T follicular helper cell (primary cell): ENCODE measurements around the gene ID3.
"Not testable (repeated sequence)": the region's sequence is repeated elsewhere in the genome, so short reads cannot be mapped to it uniquely, and the experiment has no call there.

ENCODE experiments used
- DNase-seq: peaks from one replicate; pipeline ENCODE4 v3.0.0-alpha.2; 2020; ENCODE audit warnings: low read depth

Gene ID3

DNA sequence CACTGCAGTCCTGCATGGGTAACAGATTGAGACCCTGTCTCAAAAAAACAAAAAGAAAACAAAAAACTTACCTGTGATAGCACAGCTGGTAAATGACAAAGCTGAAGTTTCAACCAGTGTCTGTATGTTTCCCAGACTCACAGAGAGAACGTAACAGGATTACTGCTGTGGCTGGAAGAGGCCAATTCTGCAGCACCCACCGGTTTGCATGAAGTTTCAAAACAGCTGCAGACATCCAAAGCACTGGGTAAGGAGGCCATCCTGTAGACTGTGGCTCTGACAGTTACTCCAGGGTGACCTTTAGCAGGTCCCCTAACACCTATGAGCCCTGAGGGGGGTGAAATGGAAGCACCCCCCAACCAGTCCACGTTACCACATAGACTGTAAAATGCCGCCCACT lies 7.5 kb downstream of the ID3 start:
- DNase-seq: no peak

DNA sequence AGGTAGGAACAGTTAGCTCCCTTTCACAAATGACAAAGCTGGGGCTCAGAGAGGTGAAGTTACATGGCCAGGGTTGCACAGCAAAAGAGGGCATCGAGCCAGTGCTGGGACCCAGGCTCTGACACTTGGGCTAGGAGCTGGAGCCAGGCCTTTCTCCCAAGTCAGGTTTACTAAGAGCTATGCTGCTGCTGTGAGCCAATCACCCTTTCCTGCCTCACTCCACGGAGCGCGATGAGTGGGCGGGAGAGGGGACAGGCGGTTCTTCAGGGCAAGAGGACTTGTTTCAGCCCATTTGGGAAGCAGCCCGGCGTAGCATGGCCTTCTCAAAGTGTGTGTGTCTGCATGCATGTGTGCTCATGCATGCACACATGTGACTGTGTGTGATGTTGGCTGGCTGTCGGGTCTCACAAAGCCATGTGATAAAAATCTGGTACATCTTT lies 10.6 kb downstream of the ID3 start:
- no peak for DNase-seq

DNA sequence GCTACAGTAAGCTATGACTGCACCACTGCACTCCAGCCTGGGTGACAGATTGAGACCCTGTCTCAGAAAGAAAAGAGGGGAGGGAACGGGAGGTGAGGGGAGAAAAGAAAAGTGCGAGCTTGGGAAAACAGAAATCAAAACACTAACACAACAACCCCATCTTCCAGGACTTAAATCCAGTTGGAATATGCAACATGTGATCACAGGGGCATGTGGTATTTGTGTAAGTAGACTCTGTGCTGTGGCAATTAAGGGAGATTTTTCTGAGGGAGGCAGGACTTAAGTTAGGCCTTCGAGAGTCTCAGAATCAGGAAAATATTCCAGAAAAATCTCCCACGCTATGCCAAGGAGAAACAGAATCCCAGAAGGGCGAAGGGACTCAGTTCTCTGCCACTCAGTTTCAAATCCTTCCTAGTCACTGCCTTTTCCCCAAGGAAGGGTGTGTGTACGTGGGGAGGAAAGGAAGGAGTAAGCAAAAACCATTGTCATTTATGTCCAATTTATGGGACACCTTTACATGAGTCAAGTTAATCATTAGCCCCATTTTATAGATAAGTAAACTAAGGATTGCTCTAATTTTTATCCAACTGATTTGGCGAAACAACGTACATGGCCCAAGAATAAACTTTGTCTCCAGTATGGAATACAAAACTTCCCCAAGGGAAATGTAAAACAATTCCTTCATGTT lies 12.3 kb downstream of the ID3 start:
- DNase-seq: no peak

DNA sequence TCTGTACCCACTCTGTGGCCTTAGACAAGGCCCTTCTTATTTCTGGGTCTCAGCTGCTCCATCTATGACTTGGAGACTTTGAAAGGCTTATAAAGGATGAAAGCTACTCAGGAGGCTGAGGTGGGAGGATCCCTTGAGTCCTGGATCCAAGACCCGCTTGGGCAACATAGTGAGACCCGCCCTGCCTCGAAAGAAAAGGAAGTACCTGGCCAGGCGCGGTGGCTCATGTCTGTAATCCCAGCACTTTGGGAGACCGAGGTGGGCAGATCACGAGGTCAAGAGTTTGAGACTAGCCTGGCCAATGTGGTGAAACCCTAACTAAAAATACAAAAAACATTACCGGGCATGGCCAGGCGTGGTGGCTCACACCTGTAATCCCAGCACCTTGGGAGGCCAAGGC lies 13.4 kb downstream of the ID3 start:
- no peak for DNase-seq

DNA sequence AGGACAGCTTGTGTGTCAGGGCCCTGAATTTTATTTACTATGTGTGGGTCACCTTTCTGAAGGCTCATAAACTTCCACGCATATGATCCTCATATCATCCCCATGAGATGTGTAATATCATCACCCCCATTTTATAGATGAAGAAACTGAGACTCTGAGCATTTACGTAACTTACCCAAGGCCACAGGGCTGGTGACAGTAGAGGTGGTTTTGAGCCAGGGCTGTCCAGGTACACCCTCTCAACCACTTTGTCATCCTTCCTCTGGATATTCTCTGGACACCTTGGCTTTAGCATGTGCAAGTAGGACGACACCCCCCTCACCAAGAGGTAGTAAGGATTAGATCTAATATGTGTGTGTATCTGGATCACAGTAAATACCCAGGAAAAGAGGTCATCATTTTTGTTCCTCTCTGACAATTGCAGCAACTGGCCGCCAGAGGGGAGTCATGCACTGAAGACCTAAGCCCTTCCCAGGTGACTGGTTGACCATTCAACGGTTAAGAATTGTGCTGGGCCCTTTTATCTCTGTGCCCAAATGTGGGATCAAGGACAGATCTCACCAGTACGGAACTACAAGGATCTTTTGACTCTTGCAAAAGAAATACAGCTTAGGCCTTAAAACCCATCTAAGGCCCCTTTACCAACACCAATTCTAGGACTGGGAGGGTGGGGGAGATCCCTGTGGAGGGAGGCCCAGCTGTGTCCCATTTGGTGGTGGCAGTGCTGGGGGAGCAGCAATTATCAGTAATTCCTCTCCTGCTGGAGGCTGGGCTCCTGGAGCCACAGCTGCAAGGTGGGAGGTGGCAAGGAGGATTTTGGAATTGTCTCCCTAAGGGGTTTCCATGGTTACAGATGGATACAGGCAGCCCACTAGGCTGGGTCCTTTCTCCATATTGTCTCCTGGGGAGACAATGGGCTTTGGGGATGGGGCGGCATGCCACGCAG lies 14.6 kb downstream of the ID3 start:
- DNase-seq: peak; percentile 53

DNA sequence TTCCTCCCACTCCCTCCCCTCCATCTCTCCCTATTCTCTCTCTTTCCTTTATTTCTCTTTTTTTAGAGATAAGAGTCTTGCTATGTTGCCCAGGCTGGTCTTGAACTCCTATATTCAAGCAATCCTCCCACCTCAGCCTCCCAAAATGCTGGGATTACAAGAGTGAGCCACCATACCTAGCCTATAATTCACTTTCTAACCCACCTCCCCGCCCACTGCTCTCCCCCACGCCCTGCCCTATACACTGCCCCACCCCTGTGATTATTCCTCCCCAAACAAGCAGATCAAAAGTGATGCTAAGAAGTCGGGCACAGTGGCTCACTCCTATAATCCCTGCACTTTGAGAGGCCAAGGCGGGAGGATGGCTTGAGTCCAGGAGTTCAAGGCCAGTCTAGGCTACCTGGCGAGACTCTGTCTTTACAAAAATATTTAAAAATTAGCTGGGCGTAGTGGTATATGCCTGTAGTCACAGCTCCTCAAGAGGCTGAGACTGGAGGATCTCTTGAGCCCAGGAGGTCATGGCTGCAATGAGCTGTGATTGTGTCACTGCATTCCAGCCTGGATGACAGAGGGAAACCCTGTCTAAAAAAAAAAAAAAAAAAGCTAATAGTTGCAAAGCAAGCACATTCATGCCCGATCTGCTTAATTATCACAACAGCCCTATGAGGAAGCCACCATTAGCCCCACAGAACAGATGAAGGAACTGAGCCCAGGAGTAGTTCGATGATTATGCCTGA lies 15.4 kb downstream of the ID3 start:
- DNase-seq: no peak

DNA sequence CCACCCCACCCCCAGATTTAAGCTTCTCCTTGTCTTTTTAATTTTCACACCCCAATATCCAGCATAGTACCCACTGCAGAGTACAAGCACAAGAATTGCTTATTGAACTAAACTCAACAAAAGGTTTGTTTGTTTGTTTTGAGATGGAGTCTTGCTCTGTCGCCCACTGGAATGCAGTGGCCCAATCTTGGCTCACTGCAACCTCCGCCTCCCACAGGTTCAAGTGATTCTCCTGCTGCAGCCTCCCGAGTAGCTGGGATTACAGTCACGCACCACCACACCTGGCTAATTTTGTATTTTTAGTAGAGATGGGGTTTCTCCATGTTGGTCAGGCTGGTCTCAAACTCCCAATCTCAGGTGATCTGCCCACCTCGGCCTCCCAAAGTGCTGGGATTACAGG lies 16.4 kb downstream of the ID3 start:
- not testable (repeated sequence) for DNase-seq

DNA sequence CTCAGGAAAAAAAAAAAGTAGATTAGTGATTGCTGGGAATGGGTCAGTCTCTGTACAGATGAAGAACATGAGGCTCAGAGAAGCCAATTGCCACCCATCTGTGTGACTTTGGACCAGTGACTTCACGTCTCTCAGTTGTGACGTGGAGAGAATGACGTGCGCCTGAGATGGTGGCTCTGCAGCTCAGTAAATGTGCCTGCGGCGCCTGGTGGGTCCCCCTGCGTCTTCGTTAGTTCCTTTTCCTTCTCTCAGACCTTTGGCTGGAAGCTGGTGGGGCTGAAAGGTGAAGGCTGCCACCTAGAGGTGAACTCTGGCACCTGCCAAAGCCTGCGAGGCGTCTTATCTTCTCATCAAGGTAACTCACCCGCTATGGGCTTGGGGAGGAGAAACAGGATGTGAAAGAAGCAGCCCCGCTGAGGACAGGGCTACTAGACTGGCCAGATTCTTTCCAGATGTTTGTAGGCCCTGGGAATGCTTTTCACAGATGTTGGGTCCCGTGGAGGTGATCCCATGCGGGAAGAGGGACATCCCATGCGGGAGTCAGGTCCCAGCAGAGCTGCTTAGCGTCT lies 19.5 kb downstream of the ID3 start:
- DNase-seq: peak; percentile 85

DNA sequence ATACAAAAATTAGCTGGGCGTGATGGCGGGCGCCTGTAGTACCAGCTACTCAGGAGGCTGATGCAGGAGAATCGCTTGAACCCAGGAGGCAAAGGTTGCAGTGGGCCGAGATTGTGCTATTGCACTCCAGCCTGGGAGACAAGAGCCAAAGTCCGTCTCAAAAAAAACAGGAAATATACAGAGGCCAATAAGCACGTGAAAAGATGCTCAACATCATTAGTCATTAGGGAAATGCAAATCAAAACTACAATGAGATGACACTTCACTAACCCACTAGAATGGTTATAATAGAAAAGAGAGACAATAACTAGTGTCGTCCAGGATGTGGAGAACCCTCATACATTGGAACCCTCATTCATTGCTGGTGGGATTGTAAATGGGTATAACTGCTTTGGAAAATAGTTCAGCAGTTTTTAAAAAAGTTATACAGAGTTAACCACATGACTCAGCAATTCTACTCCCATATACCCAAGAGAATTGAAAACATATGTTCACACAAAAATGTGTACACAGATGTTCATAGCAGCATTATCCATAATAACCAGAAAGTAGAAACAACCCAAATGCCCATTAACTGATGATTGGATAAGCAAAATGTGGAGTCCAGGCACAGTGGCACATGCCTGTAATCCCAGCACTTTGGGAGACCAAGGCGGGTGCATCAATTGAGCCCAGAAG lies 21.9 kb downstream of the ID3 start:
- DNase-seq: no peak

DNA sequence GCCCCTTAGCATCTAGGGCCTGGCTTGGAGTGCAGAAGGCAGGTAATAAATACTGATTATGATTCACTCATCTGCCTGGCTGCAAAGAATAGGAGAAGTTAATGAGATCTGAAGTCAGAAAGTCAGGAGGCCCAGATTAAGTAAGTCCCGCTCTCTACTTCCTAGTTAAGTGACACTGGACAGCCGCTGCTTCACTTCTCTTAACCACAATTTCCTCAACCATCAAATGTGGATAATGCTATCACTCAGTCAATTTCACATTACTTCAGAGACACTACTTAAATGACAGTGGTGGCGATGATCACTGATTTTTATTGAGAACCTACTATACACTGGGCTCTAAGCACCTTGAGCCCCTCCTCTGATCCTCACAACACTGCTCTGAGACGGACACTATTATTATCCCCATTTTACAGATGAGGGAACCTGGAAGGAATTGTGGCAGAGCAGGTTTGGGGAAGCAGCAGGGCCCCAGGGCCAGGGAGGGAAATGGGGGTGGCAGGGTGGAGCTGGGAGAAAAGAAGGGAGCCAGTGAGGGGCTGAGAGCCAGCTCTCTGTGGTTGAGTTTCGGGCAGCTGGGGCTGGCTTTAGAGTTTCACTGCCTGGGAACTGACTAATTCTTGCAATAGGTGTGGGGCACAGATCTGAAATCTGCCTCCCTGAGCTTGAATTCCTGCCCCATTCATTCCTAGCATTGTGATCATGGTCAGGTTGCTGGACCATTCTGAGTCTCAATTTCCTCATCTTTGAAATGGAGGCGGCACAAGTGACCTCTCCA lies 25.9 kb downstream of the ID3 start:
- DNase-seq: no peak

DNA sequence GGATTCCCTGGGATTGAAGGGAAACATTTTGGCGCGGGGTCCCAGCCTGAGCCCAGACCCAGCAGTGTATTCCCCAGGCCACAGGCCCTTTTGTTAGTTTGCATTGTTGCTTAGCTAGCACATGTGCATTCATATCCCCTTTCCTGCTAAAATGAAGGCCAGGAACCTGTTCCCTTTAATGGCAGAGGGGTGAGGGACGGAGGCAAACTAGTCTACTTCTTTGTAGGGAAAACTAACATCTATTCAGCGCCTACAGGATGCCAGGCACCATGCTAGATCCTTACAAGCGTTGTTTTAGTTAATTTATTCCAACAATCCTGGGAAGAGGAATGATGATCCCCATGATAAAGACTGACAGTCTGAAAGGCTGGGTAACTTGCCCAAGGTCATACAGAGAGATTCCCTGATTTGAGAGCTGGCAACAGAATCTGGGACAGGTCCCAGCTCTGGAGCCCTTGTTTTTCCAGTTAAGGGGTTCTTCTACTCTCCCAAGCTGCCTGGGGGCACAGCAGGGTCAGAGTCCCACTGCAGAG lies 27.7 kb downstream of the ID3 start:
- no peak for DNase-seq

DNA sequence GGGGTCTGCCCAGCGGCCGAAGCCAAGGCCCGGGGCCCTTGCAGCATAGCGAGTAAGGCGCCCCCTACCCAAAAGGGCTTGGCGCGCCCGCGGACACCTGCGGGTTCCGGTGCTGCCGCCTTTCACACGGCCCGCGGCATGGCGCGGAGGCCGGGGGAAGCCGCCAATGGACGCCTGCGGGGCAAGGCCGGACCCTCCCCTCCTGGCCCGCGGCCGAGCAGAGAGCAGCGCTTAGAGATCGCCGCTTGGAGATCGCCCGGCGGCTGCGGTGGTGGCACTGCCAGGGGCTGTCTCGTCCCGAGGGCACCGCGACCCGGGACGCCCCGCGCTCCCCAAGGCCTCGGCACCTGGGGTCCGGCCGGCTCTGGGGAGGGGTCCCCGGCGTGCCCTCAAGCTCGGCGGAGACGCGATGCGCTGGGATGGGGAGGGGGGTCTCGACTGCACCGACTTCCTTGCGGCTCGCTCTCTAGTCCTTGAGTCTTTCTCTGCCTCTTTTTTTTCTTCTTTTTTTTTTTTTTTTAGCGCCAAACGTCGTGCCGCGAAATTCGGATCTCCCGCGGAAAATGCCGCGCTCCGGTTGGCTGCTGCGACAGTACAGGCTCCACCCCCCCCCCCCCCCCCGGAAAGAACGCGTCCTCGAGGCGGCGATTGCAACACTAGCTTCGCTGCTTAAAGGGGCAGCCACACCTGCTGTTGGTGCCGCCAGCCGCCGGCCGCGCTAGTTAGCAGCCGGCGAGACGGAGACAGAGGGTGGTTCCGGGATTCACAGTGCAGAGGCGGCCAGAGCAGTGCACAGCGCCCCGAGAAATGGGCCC lies 28.3 kb downstream of the ID3 start, which contains the start of gene E2F2:
Gene E2F2, minus strand, starts transcription at position 487 of the 815 bp plus-strand sequence. Its CDS starts 440 bp downstream, at position 47.
- peak; percentile 74 for DNase-seq

DNA sequence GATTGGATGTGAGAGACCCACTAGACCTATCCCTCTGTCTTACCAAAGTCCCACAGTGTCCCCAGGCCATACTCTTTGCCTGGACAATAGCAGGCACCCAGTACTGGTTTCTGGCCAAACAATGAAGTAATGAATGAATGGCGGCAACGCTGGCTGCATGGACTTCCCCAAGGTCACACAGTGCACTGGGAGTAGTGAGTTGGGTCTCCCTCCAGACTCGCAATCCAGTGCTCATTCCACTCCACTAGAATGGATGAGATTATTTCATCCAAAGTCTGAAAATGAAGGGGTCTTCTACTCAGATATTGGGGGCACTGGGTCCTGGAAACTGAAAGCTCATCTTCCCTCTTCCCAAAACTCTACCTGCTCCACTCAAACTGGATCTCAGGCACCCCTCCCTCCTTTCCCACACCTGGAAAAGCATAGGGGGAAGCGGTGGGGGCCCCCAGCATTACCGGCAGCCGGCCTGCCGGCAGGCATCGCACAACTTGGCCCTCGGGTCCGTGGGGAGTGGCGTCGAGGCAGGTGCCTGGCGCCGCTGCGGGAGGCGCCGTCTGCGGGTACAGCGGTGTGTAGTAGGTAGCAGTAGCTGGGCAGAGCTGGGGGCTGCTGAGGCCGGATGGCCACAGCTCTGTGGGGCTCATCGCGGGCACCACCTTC lies 29.1 kb downstream of the ID3 start:
- no peak for DNase-seq

DNA sequence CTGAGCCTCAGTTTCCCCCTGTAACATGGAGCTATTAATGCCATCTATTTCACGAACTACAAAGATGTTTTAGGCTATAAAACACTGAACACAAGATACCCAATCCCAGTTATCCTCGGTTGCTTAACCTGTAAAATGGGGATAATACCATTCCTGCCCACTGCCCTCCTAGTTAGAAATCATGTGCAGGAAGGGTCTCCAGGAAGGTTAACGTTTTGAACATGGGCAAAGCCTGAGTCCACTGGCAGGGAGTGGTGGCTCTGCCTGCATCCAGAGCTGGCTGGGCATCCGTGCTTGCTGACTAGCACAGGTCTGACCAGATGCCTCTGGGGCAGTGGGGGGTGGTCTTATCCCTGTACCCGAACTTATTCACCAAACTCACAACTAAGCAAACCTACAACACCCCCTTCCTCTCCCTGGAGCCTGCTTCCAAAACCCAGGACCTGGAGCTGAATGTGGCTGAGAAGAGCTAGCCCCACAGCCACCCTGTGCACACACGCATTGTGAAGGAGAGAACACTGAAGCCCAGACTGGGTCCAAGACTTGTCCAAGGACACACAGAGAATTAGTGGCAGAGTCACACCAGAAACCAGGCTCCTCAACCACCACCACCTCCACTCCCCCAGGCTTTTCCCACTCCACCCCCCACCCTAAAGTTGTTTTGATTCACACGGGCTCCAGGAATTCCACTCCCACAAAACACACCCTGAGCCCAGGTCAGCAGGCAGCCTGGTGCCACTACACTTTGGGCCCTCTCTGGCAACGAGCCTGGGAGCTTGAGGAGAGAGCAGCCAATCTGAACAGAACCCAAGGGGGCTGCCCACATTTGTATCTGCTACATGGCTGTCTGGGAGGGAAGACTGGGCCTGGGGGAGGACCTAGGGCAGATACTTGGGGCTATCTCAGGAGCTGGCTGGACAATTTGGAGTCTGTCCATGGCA lies 29.9 kb downstream of the ID3 start:
- no peak for DNase-seq

DNA sequence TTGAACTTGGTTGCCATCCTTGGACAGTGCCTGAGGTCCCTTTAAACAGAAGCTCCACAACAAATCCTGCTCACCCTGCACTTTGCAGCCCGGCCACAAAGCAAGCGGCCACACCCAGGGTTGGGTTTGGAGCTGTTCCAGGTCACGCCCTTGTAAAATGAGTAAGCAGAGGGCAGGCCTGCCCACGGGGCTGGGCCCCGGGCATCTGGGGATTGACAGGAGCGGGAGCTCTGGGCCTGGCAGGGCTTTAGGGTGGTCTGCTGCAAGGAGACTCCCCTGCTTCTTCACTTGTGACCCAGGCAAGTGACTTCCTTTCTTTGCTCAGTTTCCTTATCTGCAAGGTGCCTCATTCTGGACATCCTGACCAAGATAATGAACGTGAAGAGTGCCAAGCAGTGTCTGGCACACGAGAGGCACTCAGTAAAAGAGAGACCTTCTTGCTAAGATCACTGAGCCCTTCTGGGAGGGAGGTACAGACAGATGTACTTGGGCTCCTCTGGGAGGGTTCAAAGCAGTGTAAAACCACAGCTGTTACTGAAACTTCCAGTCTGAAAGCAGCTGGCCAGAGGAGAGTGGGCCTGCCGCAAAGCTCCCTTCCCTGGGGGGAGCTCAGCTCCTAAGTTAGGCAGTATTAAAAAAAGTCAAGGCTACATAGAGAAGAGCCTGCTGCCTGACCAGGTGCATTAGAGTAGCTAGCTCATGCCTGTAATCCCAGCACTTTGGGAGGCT lies 30.9 kb downstream of the ID3 start:
- DNase-seq: peak; percentile 58

DNA sequence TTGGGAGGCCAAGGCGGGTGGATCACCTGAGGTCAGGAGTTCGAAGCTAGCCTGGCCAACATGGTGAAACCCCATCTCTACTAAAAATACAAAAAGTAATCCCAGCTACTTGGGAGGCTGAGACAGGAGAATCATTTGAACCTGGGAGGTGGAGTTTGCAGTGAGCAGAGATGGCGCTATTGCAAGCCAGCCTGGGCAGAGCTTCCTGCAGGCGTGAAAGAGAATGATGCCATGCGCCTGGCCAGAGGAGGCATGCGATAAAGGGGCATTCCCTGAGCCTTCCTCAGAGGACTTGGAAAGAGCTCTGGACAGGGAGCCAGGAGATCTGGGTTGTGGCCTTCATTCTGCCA lies 31.4 kb downstream of the ID3 start:
- DNase-seq: no peak

DNA sequence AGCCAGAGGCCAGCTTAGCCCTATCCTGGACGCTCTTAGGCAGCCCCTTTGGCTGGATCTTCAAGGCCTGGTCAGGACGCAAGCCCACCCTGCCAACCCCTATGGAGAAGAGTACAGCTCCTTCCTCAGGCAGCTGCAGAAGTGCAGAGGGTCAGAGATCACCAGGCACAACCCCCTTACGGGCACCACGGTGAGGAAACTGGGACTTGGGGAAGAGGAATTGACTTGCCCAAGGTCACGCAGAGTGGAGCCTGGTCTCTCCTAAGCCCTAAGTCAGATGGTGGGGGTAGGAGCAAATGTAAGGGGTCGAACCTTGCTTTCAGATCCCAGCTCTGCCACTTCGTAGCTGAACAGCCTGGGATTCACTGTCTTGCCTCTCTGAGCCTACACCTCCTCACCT lies 31.9 kb downstream of the ID3 start:
- DNase-seq: no peak
